GM12874 (cell line): ENCODE data around the gene ARHGAP28.

Experiments used
- CTCF ChIP-seq: IDR thresholded peaks from 2 replicates; pipeline ENCODE4 v1.5.1; 2011; ENCODE audit warnings: low read depth, mild to moderate bottlenecking, control low read depth, low read length, moderate library complexity; ENCODE audit not compliant: insufficient read depth

The ARHGAP28 gene

GRCh38 chr18:6734726-6735430 is 5.4 kb downstream of the ARHGAP28 start:
- TF ChIP-seq CTCF: no peak

- no peak for TF ChIP-seq CTCF
Observed at GRCh38 chr18:6737833-6738232, 8.3 kb downstream of the ARHGAP28 start.

- no peak for TF ChIP-seq CTCF
Observed at GRCh38 chr18:6738622-6739021, 9.1 kb downstream of the ARHGAP28 start.

- TF ChIP-seq CTCF: no peak
Observed at GRCh38 chr18:6741232-6741663, 11.7 kb downstream of the ARHGAP28 start.

- no peak for TF ChIP-seq CTCF
Observed at GRCh38 chr18:6741786-6742185, 12.3 kb downstream of the ARHGAP28 start.

- TF ChIP-seq CTCF: no peak
Observed at GRCh38 chr18:6743999-6744398, 14.5 kb downstream of the ARHGAP28 start.

GRCh38 chr18:6744816-6745455 is 15.4 kb downstream of the ARHGAP28 start:
- TF ChIP-seq CTCF: no peak
